Measurements from ENCODE around the gene DGKG.

Gene DGKG

DNA sequence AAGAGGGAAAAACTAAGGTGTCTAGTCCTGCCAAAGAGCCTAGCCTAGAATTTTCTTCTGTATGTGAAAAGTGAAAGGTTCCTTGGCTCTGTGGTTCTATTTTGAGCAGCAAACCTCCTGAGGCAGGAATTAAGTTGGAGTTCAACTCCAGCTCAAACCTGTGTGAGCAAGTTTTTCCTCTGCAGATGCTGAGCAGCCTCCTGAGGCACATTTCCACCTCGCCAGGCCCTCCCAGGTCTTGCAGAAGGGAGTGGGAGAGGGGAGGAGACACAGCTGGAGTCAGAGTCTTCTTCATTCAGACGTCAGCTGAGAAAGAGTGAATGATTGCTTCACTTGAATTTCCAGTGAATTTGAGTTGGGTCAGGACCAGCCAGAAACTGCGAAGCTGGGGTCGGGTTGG is 183.6 kb downstream of the DGKG start:
- Mint-ChIP-seq H3K27ac (no peak overlapping the region), H3K4me3 (no peak overlapping the region), H3K9me3 (no peaks in the 10 kb centered on the region), H3K4me1 (no peaks in the 10 kb centered on the region), H3K27me3 (no peaks in the 10 kb centered on the region), H3K36me3 (no peaks in the 10 kb centered on the region)

DNA sequence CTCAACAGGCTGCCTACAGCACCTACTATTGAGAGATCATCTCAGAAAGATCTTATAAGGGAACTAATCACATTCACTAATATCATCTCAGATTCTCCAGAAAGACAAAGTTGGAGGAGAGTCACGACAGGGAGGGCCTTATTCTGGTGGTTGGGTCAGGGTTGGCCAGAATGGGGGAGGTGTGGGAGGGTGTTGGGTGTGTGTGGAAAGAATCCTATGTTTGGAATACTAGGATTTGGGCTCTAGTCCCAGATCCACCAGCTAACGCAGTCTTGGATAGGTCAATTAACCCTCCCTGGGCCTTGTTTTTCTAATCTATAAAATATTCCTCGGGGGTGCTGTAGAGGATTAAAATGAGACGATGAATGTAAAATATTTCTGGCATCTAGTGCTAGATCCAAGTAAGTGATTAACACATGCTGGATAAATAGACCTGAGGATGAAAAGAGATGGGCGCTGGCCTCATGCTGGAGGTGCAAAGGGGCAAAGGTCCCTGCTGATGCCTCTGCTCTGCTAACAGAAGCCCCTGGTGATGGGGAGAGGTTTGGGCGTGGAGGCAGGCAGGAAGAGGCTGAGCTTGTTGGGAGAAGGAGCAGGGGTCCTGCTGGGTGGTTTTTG is 185.6 kb downstream of the DGKG start:
- no peaks in the 10 kb centered on the region for H3K36me3 Mint-ChIP-seq
- H3K27ac Mint-ChIP-seq, result no peak overlapping the region
- no peaks in the 10 kb centered on the region for H3K27me3 Mint-ChIP-seq
- H3K9me3 Mint-ChIP-seq, result no peaks in the 10 kb centered on the region
- no peaks in the 10 kb centered on the region for H3K4me1 Mint-ChIP-seq
- no peak overlapping the region for H3K4me3 Mint-ChIP-seq

DNA sequence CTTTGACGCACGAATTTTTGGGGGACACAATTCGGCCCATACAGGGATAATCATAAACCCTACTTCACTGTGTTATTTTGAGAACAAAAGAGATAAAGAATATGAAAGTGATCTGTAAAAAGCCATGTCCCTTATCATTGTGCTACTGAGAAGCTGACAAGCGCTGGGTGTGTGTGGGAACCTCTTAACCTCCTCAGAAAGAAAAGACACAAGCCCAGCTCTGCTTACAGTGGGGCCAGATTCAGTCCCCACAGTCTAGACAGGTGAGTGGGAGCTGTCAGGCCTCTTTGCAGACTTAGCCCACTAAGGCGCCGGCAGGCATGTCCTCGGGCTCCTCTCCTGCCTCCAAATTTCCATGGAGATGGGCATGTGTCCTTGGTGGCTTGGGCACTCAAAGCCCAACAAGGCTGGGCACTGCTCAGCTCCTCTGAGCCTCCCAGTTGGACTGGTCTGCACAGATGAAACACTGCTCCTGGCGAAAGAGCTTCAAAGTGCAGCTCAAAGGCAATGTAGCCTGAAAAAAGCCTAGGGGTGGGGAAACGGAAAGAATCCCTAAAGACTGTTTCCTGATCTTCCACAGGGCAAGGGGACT is 188.7 kb downstream of the DGKG start:
- no peaks in the 10 kb centered on the region for H3K27me3 Mint-ChIP-seq
- no peaks in the 10 kb centered on the region for H3K9me3 Mint-ChIP-seq
- H3K4me3 Mint-ChIP-seq, result no peak overlapping the region
- no peak overlapping the region for H3K27ac Mint-ChIP-seq
- no peaks in the 10 kb centered on the region for H3K36me3 Mint-ChIP-seq
- H3K4me1 Mint-ChIP-seq, result no peaks in the 10 kb centered on the region

DNA sequence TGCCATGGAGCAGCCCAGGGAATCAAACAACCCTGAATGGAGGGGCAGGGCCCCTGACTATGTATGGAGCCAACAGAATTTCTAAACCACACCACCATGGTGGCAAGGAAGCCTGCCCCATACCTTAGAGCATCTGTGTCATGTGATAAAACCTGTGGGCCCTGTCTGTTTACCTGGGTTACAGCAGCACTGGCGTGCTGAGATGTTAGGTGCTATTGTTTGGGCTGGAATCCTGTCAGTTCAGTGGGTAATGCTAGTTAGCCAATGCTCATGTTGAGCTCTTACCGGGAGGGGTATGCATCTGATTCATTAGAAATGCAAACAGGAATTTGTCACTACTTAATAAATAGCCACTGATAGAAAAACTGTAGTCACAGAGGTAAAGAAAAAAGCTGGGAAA is 189.7 kb downstream of the DGKG start:
- H3K4me3 Mint-ChIP-seq, result no peak overlapping the region
- H3K27ac Mint-ChIP-seq, result no peak overlapping the region
- H3K4me1 Mint-ChIP-seq, result no peaks in the 10 kb centered on the region
- no peaks in the 10 kb centered on the region for H3K27me3 Mint-ChIP-seq
- H3K9me3 Mint-ChIP-seq, result no peaks in the 10 kb centered on the region
- no peaks in the 10 kb centered on the region for H3K36me3 Mint-ChIP-seq

DNA sequence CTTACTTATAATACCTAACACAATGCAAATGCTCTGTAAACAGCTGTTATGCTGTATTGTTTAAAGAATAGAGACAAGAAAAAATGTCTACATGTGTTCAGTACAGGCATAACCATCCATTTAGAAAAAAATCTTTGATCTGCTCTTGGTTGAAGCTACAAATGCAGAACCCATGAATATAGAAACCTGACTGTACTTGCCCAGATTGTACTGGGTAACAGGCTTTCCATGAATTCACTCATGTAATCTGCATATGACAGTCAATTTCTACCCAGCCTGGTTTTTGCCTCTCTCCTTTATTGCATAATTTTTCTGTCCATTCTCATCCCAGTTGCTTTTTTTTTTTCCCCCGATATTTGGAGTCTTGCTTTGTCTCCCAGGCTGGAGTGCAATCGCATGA is 190.5 kb downstream of the DGKG start:
- Mint-ChIP-seq H3K27ac (no peak overlapping the region), H3K9me3 (no peaks in the 10 kb centered on the region), H3K4me1 (no peaks in the 10 kb centered on the region), H3K27me3 (no peaks in the 10 kb centered on the region), H3K36me3 (no peaks in the 10 kb centered on the region), H3K4me3 (no peak overlapping the region)

DNA sequence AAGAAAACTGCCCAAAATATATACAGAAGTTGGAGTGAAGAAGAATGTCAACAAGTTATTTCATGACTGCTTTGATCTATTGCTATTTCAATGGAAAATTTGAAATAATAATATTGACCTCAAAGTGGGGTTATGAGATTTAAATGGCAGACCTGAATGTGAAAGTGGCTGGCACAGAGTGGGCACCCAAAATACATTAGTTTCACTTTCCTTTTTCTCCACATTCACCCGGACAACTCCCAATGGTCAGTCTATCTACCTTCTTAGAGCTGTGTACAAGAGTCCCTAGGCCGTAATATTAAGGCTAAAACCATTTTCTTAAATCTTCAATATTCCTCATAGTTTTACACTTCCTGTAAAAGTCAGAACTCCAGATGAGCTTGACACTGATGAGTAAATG is 191.5 kb downstream of the DGKG start:
- H3K27ac Mint-ChIP-seq, result no peak overlapping the region
- H3K27me3 Mint-ChIP-seq, result no peaks in the 10 kb centered on the region
- no peaks in the 10 kb centered on the region for H3K9me3 Mint-ChIP-seq
- no peaks in the 10 kb centered on the region for H3K4me1 Mint-ChIP-seq
- no peak overlapping the region for H3K4me3 Mint-ChIP-seq
- no peaks in the 10 kb centered on the region for H3K36me3 Mint-ChIP-seq

DNA sequence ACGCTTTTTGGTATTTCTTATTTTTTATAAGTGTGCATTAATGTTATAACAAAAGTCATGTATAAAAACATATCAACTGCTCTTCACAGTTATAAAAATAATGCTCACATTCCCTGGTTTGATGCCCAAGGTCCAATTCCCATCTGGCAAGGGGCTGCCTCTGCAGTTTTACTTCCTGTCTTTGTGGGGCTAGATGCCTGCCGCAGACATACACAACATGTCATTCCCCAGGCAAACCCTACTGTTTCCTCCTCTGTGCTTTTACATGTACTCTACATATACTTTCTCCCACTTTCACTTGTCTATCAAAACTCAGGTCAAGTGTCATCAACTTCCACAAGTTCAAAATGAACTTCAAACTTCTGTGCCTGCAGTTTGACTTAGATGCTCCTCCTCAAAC is 192.7 kb downstream of the DGKG start:
- no peaks in the 10 kb centered on the region for H3K36me3 Mint-ChIP-seq
- peaks cover 5% of the 10 kb centered on the region for H3K27me3 Mint-ChIP-seq
- H3K4me3 Mint-ChIP-seq, result no peak overlapping the region
- no peak overlapping the region for H3K27ac Mint-ChIP-seq
- no peaks in the 10 kb centered on the region for H3K9me3 Mint-ChIP-seq
- no peaks in the 10 kb centered on the region for H3K4me1 Mint-ChIP-seq

DNA sequence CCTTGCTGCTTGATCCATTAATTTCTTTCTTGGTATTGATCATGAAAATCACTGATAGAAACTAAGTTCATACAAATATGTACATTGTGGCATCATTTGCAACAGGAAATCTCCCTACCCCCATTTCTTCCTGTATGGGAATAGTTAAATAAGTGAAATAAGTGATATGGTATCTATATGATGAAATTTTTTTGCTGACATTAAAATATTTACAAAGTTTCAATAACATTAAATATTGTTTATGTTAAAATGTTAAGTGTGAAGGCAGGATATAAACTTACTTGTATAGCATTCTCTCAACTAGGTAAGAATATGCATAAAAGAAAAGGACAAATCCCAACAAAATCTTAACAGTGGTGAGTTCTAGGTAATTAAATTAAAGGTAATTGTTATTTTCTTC is 193.1 kb downstream of the DGKG start:
- Mint-ChIP-seq H3K4me3 (no peak overlapping the region), H3K4me1 (no peaks in the 10 kb centered on the region), H3K9me3 (no peaks in the 10 kb centered on the region), H3K27me3 (peaks cover 8% of the 10 kb centered on the region), H3K27ac (no peak overlapping the region), H3K36me3 (no peaks in the 10 kb centered on the region)

DNA sequence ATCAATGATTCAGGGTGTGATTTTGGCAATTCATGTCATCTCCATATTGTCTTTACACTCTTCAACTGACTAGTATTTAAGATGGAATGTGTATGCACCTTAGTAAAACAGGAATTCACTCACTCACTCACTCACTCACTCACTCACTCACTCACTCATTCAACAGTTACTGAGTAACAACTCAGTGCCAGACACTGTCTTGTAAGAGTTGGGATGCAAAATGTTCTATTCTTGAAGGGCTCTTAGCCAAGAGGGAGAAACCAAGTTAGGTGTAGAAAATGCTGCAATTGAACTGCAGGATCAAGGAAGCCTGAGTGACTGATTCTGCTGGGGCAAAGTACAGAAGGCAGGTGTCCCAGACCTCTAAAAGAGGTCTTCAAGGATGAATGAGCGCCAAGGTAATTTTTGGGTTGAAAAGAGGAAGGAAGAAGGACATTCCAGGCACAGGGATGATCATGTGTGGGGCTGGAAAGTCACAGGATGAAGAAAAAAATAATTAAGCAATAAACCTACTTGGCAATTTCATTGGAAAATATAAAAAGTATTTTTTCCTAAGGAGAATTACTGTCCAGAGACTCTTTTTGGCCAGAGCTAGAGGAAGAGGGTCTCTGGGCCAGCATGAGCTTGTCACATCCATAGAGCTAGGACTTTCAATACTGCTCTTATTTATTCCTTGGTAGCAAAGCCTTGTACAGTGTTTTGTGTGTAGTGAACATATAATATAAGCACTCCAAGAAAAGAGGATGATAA is 194.2 kb downstream of the DGKG start:
- Mint-ChIP-seq H3K4me3 (no peak overlapping the region), H3K9me3 (no peaks in the 10 kb centered on the region), H3K36me3 (peaks cover 1% of the 10 kb centered on the region), H3K27ac (no peak overlapping the region), H3K4me1 (no peaks in the 10 kb centered on the region), H3K27me3 (peaks cover 11% of the 10 kb centered on the region)

DNA sequence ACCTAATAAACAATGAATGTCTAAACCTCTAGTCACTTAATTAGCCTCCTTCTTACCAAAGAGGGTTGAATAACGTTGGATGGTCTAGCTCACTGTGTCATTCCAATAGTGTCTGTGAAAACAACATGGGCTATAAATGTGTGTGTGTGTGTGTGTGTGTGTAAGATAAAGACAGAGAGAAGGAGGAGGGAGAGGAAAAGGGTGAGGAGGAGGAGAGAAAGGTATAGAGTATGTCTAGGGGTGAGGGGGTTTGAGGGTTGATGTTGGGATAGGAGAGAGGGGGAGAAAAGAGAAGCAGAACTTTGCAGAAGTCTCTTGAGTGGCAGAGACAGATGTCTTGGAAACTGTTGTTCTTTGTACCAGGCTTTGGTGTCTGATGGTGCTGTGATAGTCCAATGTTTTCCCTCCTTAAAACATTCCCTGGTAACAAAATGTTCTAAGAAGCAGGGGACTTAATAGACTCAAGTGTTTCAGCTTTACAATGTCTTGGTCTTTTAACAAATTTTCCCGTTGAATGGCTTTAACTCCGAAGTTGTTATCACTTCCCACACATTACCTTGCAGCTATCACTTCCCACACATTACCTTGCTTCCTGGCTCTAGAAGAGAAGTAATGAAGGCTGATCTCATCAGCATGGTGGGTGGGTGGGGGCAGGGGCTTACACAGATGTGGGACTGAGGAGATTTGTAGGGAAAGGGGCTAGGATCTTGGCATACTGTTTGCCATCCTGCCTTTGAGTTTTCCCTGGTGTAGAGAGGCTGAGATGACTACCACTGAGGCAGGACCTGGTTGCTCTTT is 195.3 kb downstream of the DGKG start:
- no peaks in the 10 kb centered on the region for H3K9me3 Mint-ChIP-seq
- H3K27me3 Mint-ChIP-seq, result peaks cover 11% of the 10 kb centered on the region
- H3K36me3 Mint-ChIP-seq, result peaks cover 1% of the 10 kb centered on the region
- no peak overlapping the region for H3K4me3 Mint-ChIP-seq
- no peaks in the 10 kb centered on the region for H3K4me1 Mint-ChIP-seq
- H3K27ac Mint-ChIP-seq, result no peak overlapping the region

DNA sequence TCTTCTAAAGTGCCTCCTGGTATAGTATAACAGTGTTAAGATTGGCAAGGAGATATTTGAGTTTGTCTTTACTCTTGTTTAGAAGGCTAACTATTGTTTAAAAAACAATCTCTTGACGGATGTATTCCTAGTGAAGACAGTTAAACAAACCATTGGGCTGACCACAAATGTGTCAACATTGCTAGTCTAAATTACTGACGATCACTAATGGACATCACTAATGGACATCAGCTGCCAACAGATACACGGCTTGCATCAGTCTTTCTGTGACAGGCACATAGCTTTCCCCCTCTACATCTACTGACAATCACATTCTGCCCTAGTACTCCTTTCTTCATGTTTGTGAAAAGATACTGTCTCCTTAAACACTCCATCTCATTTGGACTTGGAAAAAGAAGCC is 196.0 kb downstream of the DGKG start:
- H3K4me3 Mint-ChIP-seq, result no peak overlapping the region
- H3K27ac Mint-ChIP-seq, result no peak overlapping the region
- H3K36me3 Mint-ChIP-seq, result peaks cover 1% of the 10 kb centered on the region

DNA sequence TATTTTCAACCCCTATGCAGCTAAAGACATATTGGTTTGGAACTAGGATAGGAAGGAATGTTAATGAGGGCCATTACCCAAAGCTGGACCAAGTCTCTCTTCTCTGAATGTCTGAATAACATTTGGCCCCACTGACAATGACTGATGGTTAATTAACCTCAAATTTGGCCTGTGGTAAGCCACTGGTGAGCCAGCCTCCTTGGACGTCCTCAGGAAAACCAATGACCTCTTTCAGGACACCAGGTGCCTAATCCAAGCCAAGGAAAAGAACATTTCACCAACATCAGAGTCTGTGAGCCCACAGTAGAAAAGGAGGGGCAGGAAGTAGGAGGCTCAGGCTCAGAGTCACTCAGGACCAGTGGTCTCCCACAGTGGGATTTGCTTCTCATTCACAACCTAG is 196.7 kb downstream of the DGKG start:
- peaks cover 15% of the 10 kb centered on the region for H3K27me3 Mint-ChIP-seq
- H3K9me3 Mint-ChIP-seq, result no peaks in the 10 kb centered on the region
- no peak overlapping the region for H3K27ac Mint-ChIP-seq
- H3K4me1 Mint-ChIP-seq, result no peaks in the 10 kb centered on the region
- no peak overlapping the region for H3K4me3 Mint-ChIP-seq
- H3K36me3 Mint-ChIP-seq, result peaks cover 1% of the 10 kb centered on the region

More for the DNA sequence above, 196.0 kb downstream of the DGKG start:
- Mint-ChIP-seq H3K9me3 (no peaks in the 10 kb centered on the region), H3K4me1 (no peaks in the 10 kb centered on the region), H3K27me3 (peaks cover 11% of the 10 kb centered on the region)

DNA sequence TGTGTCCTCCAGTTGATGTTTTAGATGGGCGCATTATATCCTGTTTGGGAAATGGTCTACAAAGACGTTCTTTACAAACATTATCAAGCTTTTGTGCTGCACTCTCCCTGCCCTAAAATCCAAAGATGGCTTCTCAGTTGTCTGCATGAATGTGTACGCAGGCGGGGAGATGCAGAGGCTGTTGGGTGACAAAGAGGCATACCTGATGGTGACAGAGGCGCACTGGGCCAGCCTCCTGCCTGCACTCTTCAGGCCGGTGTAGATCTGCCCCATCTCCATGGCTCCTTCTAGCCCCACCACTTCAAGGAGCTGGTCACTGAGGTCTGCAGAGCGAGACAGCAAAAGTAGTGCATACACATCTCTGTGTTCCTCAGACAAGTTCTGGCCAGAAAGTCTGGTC is 197.3 kb downstream of the DGKG start:
- no peaks in the 10 kb centered on the region for H3K4me1 Mint-ChIP-seq
- H3K36me3 Mint-ChIP-seq, result peaks cover 1% of the 10 kb centered on the region
- H3K4me3 Mint-ChIP-seq, result no peak overlapping the region
- H3K27me3 Mint-ChIP-seq, result peaks cover 18% of the 10 kb centered on the region
- H3K27ac Mint-ChIP-seq, result no peak overlapping the region
- no peaks in the 10 kb centered on the region for H3K9me3 Mint-ChIP-seq

DNA sequence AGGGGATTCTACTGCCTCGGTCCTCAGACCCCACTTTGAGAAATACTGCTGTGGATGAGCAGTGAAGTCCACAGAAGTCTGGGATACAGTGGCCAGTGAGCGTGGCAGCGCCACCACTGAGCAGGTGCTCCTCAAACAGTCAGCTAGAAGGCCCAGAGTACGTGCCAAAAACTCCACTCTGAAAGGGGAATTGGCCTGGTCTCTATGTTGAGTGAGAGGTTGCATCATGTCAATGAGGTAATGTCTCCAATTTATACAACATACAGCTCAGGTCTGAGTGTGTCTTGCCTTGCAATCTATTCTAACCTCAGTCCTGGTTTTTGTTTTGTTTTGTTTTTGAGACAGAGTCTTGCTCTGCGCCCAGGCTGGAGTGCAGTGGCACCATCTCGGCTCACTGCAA is 199.8 kb downstream of the DGKG start:
- peaks cover 18% of the 10 kb centered on the region for H3K27me3 Mint-ChIP-seq
- H3K9me3 Mint-ChIP-seq, result no peaks in the 10 kb centered on the region
- no peak overlapping the region for H3K27ac Mint-ChIP-seq
- H3K36me3 Mint-ChIP-seq, result peaks cover 1% of the 10 kb centered on the region
- no peaks in the 10 kb centered on the region for H3K4me1 Mint-ChIP-seq
- H3K4me3 Mint-ChIP-seq, result no peak overlapping the region

DNA sequence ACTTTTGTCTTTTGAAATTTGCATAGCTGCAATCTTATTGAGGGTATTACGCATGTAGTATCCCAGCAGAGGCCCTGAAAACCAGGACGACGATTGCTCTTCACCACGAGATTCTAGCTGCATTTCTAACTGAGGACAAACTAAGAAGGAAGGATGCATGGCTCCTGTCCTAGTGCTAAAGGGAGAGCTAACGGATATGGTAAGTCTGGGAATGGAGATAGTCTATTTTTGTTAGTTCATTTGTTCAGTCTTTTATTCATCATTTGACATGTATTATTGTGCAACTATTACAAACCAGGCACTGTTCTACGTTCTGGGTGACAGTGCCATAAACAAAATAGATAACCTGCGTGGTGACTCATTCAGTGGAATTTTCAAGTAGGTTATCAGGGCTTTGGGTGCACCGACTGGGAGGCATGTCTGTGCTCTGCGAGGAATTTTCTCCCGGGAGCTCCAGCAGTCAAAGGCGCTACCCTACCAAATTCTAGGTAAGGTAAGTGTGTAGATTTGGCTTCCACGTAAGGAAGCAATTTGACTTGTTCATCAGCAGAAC is 201.3 kb downstream of the DGKG start:
- Mint-ChIP-seq H3K4me1 (no peaks in the 10 kb centered on the region), H3K36me3 (peaks cover 1% of the 10 kb centered on the region), H3K27ac (no peak overlapping the region), H3K9me3 (no peaks in the 10 kb centered on the region), H3K27me3 (peaks cover 21% of the 10 kb centered on the region), H3K4me3 (no peak overlapping the region)

DNA sequence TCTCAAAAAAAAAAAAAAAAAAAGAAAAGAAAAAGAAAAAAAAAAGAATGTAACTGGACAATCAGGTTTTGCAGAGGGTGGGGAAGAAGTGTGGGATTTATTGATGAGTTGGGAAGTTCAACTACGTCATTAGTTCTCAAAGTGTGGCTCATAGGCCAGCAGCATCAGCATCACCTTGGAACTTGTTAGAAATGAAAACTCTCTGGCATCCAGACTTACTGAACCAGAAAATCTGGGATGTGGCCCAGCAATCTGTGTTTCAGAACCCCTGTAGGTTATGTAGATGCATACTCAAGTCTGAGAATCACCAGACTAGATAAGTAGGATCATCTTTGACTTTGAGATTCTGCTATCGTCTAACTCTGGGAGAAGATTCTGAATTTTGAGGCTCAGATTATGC is 207.4 kb downstream of the DGKG start:
- Mint-ChIP-seq H3K4me1 (peaks cover 11% of the 10 kb centered on the region), H3K36me3 (no peaks in the 10 kb centered on the region), H3K27ac (no peak overlapping the region), H3K27me3 (peaks cover 22% of the 10 kb centered on the region), H3K4me3 (no peak overlapping the region), H3K9me3 (no peaks in the 10 kb centered on the region)

Measured in activated naive CD4-positive, alpha-beta T cell treated with anti-CD3 and anti-CD28 coated beads, Interleukin-2, amount 50 U/mL, for 24 hours (primary cell).